ENCODE data around the gene GPX6.

GPX6 gene

GRCh38 chr6:28497306-28497705 lies 18.3 kb downstream of the GPX6 start (continued):
- no peak for TF ChIP-seq ZFP30 (CRISPR knock-in tag; IDR thresholded peaks at IDR 0.05)
- no peak for TF ChIP-seq GLIS3 (CRISPR knock-in tag; IDR thresholded peaks at IDR 0.05)
- TF ChIP-seq CSDC2 (CRISPR knock-in tag; IDR thresholded peaks at IDR 0.05) = no peak
- TF ChIP-seq ZNF565 (CRISPR knock-in tag; conservative IDR thresholded peaks at IDR 0.05; ENCODE audit: low read depth) = no peak
- TF ChIP-seq ISL1 (CRISPR knock-in tag; IDR thresholded peaks at IDR 0.05) = no peak
- no peak for TF ChIP-seq BACH2 (CRISPR knock-in tag; IDR thresholded peaks at IDR 0.05; ENCODE audit: borderline replicate concordance)
- no peak for TF ChIP-seq TOX (CRISPR knock-in tag; IDR thresholded peaks at IDR 0.05; ENCODE audit: borderline replicate concordance)

DNA sequence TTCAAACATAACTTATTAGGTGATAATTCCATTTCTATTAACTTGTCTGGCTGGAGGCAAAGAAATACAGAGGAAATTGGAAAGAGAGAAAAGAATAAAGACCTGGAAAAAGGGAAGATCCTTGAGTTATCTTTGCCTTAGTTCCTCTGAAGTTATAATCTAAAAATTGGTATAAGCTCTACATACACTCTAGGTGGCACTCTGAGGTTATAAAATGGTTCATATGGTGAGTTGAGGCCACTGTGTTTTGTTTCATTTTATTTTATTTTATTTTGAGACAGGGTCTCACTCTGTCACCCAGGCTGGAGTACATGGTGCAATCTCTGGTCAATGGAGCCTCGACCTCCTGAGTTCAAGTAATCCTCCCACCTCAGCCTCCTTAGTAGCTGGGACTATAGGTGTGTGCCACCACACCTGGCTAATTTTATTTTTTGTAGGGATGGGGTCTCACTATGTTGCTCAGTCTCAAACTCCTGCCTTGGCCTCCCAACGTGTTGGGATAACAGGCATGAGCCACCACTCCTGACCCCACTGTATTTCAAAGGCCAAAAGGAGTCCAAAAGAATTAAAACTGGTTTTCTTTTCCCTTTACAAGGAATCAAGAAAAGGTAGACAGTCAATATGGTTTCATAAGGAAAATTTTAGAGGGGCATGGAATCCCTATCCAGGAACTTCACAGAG lies 19.4 kb downstream of the GPX6 start:
- ATAC-seq = peak; percentile 63
- TF ChIP-seq SNAI2 (CRISPR knock-in tag; IDR thresholded peaks at IDR 0.05) = no peak
- no peak for TF ChIP-seq ZNF8 (CRISPR knock-in tag; IDR thresholded peaks at IDR 0.05)

DNA sequence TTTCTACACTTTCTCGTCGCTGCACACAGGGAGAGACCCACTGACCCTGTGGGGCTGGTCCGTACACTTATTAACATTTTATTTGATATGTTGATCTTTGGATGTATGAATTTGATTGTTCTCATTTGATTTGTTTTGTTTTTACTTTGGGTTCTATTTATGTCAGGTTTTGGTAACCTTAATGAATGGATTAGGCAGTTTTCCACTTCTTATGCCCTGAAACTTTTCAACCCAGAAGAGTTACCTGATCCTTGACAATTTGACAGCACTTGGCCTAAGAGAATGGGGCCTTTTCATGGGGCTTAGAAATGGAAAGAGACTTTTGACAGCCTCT lies 23.6 kb downstream of the GPX6 start:
- no peak for ATAC-seq
- TF ChIP-seq ZNF8 (CRISPR knock-in tag; IDR thresholded peaks at IDR 0.05) = no peak
- no peak for TF ChIP-seq TCF4 (CRISPR knock-in tag; IDR thresholded peaks at IDR 0.05; ENCODE audit: borderline replicate concordance)
- no peak for TF ChIP-seq GLIS3 (CRISPR knock-in tag; IDR thresholded peaks at IDR 0.05)

- ATAC-seq = peak; percentile 71
- TF ChIP-seq ZNF565 (CRISPR knock-in tag; conservative IDR thresholded peaks at IDR 0.05; ENCODE audit: low read depth) (no peak), ZNF70 (CRISPR knock-in tag; IDR thresholded peaks at IDR 0.05) (no peak), ZFP30 (CRISPR knock-in tag; IDR thresholded peaks at IDR 0.05) (no peak), POU6F1 (CRISPR knock-in tag; IDR thresholded peaks at IDR 0.05; ENCODE audit: borderline replicate concordance, low read depth) (no peak), SNAI2 (CRISPR knock-in tag; IDR thresholded peaks at IDR 0.05) (no peak), ARNTL (CRISPR knock-in tag; IDR thresholded peaks at IDR 0.05; ENCODE audit: borderline replicate concordance, low read depth) (no peak), BACH2 (CRISPR knock-in tag; IDR thresholded peaks at IDR 0.05; ENCODE audit: borderline replicate concordance) (no peak), GLIS3 (CRISPR knock-in tag; IDR thresholded peaks at IDR 0.05) (no peak), RARB (CRISPR knock-in tag; IDR thresholded peaks at IDR 0.05) (no peak), OSR1 (CRISPR knock-in tag; IDR thresholded peaks at IDR 0.05) (no peak)
- TF ChIP-seq, protein P1, sequence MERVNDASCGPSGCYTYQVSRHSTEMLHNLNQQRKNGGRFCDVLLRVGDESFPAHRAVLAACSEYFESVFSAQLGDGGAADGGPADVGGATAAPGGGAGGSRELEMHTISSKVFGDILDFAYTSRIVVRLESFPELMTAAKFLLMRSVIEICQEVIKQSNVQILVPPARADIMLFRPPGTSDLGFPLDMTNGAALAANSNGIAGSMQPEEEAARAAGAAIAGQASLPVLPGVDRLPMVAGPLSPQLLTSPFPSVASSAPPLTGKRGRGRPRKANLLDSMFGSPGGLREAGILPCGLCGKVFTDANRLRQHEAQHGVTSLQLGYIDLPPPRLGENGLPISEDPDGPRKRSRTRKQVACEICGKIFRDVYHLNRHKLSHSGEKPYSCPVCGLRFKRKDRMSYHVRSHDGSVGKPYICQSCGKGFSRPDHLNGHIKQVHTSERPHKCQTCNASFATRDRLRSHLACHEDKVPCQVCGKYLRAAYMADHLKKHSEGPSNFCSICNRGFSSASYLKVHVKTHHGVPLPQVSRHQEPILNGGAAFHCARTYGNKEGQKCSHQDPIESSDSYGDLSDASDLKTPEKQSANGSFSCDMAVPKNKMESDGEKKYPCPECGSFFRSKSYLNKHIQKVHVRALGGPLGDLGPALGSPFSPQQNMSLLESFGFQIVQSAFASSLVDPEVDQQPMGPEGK (CRISPR knock-in tag; IDR thresholded peaks at IDR 0.05; ENCODE audit: borderline replicate concordance) = no peak
- TF ChIP-seq, protein P2, sequence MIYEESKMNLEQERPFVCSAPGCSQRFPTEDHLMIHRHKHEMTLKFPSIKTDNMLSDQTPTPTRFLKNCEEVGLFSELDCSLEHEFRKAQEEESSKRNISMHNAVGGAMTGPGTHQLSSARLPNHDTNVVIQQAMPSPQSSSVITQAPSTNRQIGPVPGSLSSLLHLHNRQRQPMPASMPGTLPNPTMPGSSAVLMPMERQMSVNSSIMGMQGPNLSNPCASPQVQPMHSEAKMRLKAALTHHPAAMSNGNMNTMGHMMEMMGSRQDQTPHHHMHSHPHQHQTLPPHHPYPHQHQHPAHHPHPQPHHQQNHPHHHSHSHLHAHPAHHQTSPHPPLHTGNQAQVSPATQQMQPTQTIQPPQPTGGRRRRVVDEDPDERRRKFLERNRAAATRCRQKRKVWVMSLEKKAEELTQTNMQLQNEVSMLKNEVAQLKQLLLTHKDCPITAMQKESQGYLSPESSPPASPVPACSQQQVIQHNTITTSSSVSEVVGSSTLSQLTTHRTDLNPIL (CRISPR knock-in tag; IDR thresholded peaks at IDR 0.05; ENCODE audit: low read depth) = no peak
Measured at GRCh38 chr6:28490205-28490890, 25.2 kb downstream of the GPX6 start.

DNA sequence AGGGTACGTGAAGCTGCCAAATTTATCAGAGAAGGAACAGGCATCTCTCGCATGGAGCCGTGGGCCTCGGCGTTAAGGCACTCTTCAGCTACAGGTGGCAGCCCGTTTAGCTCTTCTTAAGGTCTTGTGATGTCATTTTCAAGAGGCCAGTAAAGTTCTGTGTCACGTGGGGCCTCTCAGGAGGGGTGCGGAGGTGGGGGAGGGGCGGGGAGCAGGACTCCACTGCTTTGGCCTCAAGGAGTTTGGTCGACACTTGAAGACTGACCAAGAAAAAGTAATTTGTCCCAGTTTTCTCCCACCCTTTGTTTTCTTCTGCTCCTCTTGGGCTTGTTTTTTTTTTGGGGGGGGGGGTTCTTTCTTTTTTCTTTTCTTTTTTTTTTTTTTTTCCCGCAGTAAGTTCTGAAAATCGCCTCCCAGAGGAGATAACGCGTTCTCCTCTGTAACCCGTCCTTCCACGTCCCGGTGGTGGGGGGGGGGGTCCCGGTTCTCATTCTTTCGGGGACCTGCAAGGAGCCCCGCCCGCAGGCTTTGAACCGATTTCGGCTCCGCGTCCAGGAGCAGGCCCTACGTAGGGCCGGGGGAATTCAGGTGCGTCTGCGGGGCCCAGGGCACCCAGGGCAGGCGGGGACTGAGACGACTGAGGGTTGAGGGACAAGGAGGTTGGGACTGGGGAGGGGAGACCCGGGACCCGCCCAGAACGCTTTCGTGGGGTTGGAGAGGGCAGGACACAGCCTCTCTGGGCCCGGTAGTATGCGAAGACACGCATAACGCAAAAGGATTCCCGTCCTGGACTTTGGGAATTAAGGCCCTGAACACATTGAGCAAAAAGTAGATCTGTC lies 26.0 kb downstream of the GPX6 start:
- ATAC-seq = peak; percentile 91
- TF ChIP-seq ZNF70 (CRISPR knock-in tag; IDR thresholded peaks at IDR 0.05) (no peak), ESRRG (CRISPR knock-in tag; IDR thresholded peaks at IDR 0.05) (no peak), ISL1 (CRISPR knock-in tag; IDR thresholded peaks at IDR 0.05) (no peak), OSR1 (CRISPR knock-in tag; IDR thresholded peaks at IDR 0.05) (no peak), BACH2 (CRISPR knock-in tag; IDR thresholded peaks at IDR 0.05; ENCODE audit: borderline replicate concordance) (no peak), PPARA (CRISPR knock-in tag; IDR thresholded peaks at IDR 0.05; ENCODE audit: borderline replicate concordance) (no peak), CSDC2 (CRISPR knock-in tag; IDR thresholded peaks at IDR 0.05) (no peak)
- TF ChIP-seq, protein P2 (CRISPR knock-in tag; IDR thresholded peaks at IDR 0.05; ENCODE audit: low read depth) = no peak
- TF ChIP-seq, protein P1 (CRISPR knock-in tag; IDR thresholded peaks at IDR 0.05; ENCODE audit: borderline replicate concordance) = no peak; the same call in 1 of the 2 replicates
- TF ChIP-seq, protein P3, sequence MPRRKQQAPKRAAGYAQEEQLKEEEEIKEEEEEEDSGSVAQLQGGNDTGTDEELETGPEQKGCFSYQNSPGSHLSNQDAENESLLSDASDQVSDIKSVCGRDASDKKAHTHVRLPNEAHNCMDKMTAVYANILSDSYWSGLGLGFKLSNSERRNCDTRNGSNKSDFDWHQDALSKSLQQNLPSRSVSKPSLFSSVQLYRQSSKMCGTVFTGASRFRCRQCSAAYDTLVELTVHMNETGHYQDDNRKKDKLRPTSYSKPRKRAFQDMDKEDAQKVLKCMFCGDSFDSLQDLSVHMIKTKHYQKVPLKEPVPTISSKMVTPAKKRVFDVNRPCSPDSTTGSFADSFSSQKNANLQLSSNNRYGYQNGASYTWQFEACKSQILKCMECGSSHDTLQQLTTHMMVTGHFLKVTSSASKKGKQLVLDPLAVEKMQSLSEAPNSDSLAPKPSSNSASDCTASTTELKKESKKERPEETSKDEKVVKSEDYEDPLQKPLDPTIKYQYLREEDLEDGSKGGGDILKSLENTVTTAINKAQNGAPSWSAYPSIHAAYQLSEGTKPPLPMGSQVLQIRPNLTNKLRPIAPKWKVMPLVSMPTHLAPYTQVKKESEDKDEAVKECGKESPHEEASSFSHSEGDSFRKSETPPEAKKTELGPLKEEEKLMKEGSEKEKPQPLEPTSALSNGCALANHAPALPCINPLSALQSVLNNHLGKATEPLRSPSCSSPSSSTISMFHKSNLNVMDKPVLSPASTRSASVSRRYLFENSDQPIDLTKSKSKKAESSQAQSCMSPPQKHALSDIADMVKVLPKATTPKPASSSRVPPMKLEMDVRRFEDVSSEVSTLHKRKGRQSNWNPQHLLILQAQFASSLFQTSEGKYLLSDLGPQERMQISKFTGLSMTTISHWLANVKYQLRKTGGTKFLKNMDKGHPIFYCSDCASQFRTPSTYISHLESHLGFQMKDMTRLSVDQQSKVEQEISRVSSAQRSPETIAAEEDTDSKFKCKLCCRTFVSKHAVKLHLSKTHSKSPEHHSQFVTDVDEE (CRISPR knock-in tag; IDR thresholded peaks at IDR 0.05) = no peak
